GM23248 (cell line): Measurements from ENCODE around the gene GABRA6.

Experiments
- EZH2 ChIP-seq: fragments of 200-600 bp; sonication (generic); IDR thresholded peaks from 2 replicates; pipeline ENCODE4 v1.6.1; 2018; ENCODE audit warnings: antibody characterized with exemption, mild to moderate bottlenecking; ENCODE audit not compliant: insufficient read depth, poor library complexity, severe bottlenecking
- EZH2phosphoT487 ChIP-seq: fragments of 200-600 bp; sonication (generic); IDR thresholded peaks from 2 replicates; pipeline ENCODE4 v1.6.1; 2018; ENCODE audit warnings: antibody characterized with exemption, moderate library complexity, mild to moderate bottlenecking, low read depth; ENCODE audit not compliant: insufficient read depth

DNA sequence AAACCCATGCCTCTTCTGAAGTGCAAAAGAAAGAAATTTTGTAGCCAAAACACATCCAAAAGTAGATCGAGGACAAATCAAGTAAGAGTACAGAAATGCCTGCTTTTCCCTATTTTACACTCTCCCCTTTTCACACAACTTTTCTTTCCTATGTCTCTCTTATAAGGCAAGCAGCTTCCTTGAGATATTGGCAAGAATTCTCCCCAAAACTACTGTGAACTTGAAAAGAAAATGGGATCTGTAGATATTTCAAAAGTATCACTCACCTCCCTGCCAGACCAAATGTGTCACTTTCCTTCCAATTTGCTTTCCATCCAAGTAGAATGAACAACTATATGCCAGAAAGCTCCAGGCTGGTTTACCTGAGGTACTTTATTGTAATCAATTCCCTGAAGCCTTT lies 47.9 kb upstream of the GABRA6 start:
- TF ChIP-seq EZH2phosphoT487, result no peak
- no peak for TF ChIP-seq EZH2
